NCI-H226 (cell line): Measurements from ENCODE around the gene SNX3.

Experiments used
- DNase-seq: peaks from one replicate; pipeline ENCODE4 v3.0.0-alpha.2; 2015

Gene SNX3

GRCh38 chr6:108203189-108204112, 57.4 kb downstream of the SNX3 start:
- no peak for DNase-seq

- peak; percentile 45 for DNase-seq
Observed at GRCh38 chr6:108200631-108201030, 60.2 kb downstream of the SNX3 start.

- DNase-seq: no peak
Observed at GRCh38 chr6:108200186-108200585, 60.7 kb downstream of the SNX3 start.

- DNase-seq: no peak
Observed at GRCh38 chr6:108198761-108199498, 61.9 kb downstream of the SNX3 start.

GRCh38 chr6:108195209-108195608, 65.6 kb downstream of the SNX3 start:
- DNase-seq: no peak

GRCh38 chr6:108194503-108194902, 66.3 kb downstream of the SNX3 start:
- no peak for DNase-seq

GRCh38 chr6:108193835-108194234, 67.0 kb downstream of the SNX3 start:
- no peak for DNase-seq

- no peak for DNase-seq
Observed at GRCh38 chr6:108193131-108193530, 67.7 kb downstream of the SNX3 start.

GRCh38 chr6:108187519-108187918, 73.3 kb downstream of the SNX3 start:
- DNase-seq: no peak

GRCh38 chr6:108186226-108186625, 74.6 kb downstream of the SNX3 start:
- no peak for DNase-seq

- DNase-seq: no peak
Observed at GRCh38 chr6:108180776-108181175, 80.1 kb downstream of the SNX3 start.

- DNase-seq: no peak
Observed at GRCh38 chr6:108180266-108180665, 80.6 kb downstream of the SNX3 start.

GRCh38 chr6:108179741-108180140, 81.1 kb downstream of the SNX3 start:
- no peak for DNase-seq

- no peak for DNase-seq
Observed at GRCh38 chr6:108176281-108177089, 84.4 kb downstream of the SNX3 start.

GRCh38 chr6:108175592-108176279, 85.1 kb downstream of the SNX3 start:
- DNase-seq: no peak

GRCh38 chr6:108175176-108175591, 85.7 kb downstream of the SNX3 start:
- no peak for DNase-seq

- DNase-seq: no peak
Observed at GRCh38 chr6:108174371-108175175, 86.3 kb downstream of the SNX3 start.

- no peak for DNase-seq
Observed at GRCh38 chr6:108171918-108172516, 88.8 kb downstream of the SNX3 start.

- no peak for DNase-seq
Observed at GRCh38 chr6:108171291-108171917, 89.4 kb downstream of the SNX3 start.
